Skin of body (tissue), 2 donors: Measurements from ENCODE around the gene TBC1D2B. TPM values are rescaled to one million over a fixed set of nuclear protein-coding genes. Genes with fewer than 3 reads are reported as not detected.
A peak's percentile ranks its signal among the peaks of the same experiment; 100 is the strongest.
"Not testable (repeated sequence)": the region's sequence is repeated elsewhere in the genome, so short reads cannot be mapped to it uniquely, and the experiment has no call there.

Source experiments
- DNase-seq: peaks from one replicate; lab custom pipeline; 2025; lab: John Stamatoyannopoulos, UW
- total RNA-seq: library from RNA; depleted of rRNA; stranded (reverse); fragments of >200 nt; gene quantifications from one replicate; pipeline ENCODE4 v1.2.3, GENCODE V29; 2014

The TBC1D2B gene
- total RNA-seq, 1 donor from 2014 or later: 67.1 TPM

- DNase-seq: no peak
These were observed 73.9 kb downstream of the TBC1D2B start for GRCh38 chr15:78003539-78004008.

GRCh38 chr15:78002996-78003395 is 74.5 kb downstream of the TBC1D2B start:
- no peak for DNase-seq

- DNase-seq: no peak
These were observed 75.9 kb downstream of the TBC1D2B start for GRCh38 chr15:78001656-78002055.

GRCh38 chr15:78000927-78001249 is 76.6 kb downstream of the TBC1D2B start:
- no peak for DNase-seq

- no peak for DNase-seq
These were observed 77.2 kb downstream of the TBC1D2B start for GRCh38 chr15:78000091-78000926.

- no peak for DNase-seq
These were observed 78.0 kb downstream of the TBC1D2B start for GRCh38 chr15:77999486-77999885.

- DNase-seq: no peak
These were observed 78.9 kb downstream of the TBC1D2B start for GRCh38 chr15:77998592-77998991.

GRCh38 chr15:77997761-77998554 is 79.6 kb downstream of the TBC1D2B start:
- DNase-seq: not testable (repeated sequence)

- not testable (repeated sequence) for DNase-seq
These were observed 80.3 kb downstream of the TBC1D2B start for GRCh38 chr15:77997221-77997620.

- DNase-seq: peak; percentile 59
These were observed 80.8 kb downstream of the TBC1D2B start for GRCh38 chr15:77996713-77997171.

GRCh38 chr15:77996226-77996625 is 81.3 kb downstream of the TBC1D2B start:
- not testable (repeated sequence) for DNase-seq

GRCh38 chr15:77995537-77995918 is 82.0 kb downstream of the TBC1D2B start:
- DNase-seq: not testable (repeated sequence)

- not testable (repeated sequence) for DNase-seq
These were observed 82.5 kb downstream of the TBC1D2B start for GRCh38 chr15:77994893-77995536.

GRCh38 chr15:77993970-77994693 is 83.4 kb downstream of the TBC1D2B start:
- peak; percentile 36 for DNase-seq

GRCh38 chr15:77993374-77993911 is 84.1 kb downstream of the TBC1D2B start:
- DNase-seq: no peak

GRCh38 chr15:77992356-77993222 is 84.9 kb downstream of the TBC1D2B start:
- peak; percentile 9 for DNase-seq

GRCh38 chr15:77991658-77992201 is 85.8 kb downstream of the TBC1D2B start:
- peak; percentile 80 for DNase-seq

GRCh38 chr15:77991029-77991406 is 86.5 kb downstream of the TBC1D2B start:
- no peak for DNase-seq

GRCh38 chr15:77989296-77990143 is 88.0 kb downstream of the TBC1D2B start:
- DNase-seq: no peak
